MCF 10A (cell line): ENCODE results near the gene GPR156. TPM values are rescaled to one million over a fixed set of nuclear protein-coding genes. Genes with fewer than 3 reads are reported as not detected.

Experiments
- BruUV-seq: library from RNA; stranded (reverse); fragments of 400-500 nt; replicated peaks from 2 replicates; lab custom pipeline; 2021; lab: Mats Ljungman, UMichigan
- CTCF ChIA-PET: fragments of 300-600 bp; sonication (Branson Sonifier 250); formaldehyde crosslinking; extraction: SDS; loops from one replicate; lab custom pipeline; 2021; ENCODE audit warnings: antibody characterized with exemption, inconsistent platforms; lab: Yijun Ruan, JAX
- POLR2A ChIA-PET: fragments of 300-600, 350-650 bp; sonication (Branson Sonifier 250); formaldehyde crosslinking; extraction: SDS; loops from one replicate; lab custom pipeline; 2020; ENCODE audit warnings: antibody characterized with exemption, inconsistent platforms; lab: Yijun Ruan, JAX
- DNase-seq: peaks from one replicate; pipeline ENCODE4 v3.0.0-alpha.2; 2018; ENCODE audit not compliant: unreplicated experiment
- H3K27ac Mint-ChIP-seq: one replicate; pipeline ENCODE4 v1.8.0; 2022; ENCODE audit warnings: mild to moderate bottlenecking, low read depth, mixed read lengths; ENCODE audit not compliant: unreplicated experiment
- H3K27me3 Mint-ChIP-seq: one replicate; pipeline ENCODE4 v1.8.0; 2022; ENCODE audit warnings: mixed read lengths; ENCODE audit not compliant: insufficient read depth, unreplicated experiment
- H3K36me3 Mint-ChIP-seq: one replicate; pipeline ENCODE4 v1.8.0; 2022; ENCODE audit warnings: mild to moderate bottlenecking, moderate library complexity, mixed read lengths; ENCODE audit not compliant: insufficient read depth, unreplicated experiment
- H3K4me1 Mint-ChIP-seq: one replicate; pipeline ENCODE4 v1.8.0; 2022; ENCODE audit warnings: mixed read lengths; ENCODE audit not compliant: insufficient read depth, unreplicated experiment
- H3K4me3 Mint-ChIP-seq: one replicate; pipeline ENCODE4 v1.8.0; 2022; ENCODE audit warnings: mild to moderate bottlenecking, moderate library complexity, mixed read lengths; ENCODE audit not compliant: unreplicated experiment
- H3K9me3 Mint-ChIP-seq: one replicate; pipeline ENCODE4 v1.8.0; 2022; ENCODE audit warnings: mixed read lengths; ENCODE audit not compliant: unreplicated experiment
- intact Hi-C: fragments of 100-400 bp; cut with micrococcal nuclease; formaldehyde crosslinking; loops from 2 replicates; pipeline ENCODE4 v1.14.1; 2022
- total RNA-seq: library from RNA; stranded (reverse); gene quantifications from 2 replicates; pipeline ENCODE4 v1.2.3, GENCODE V29; 2022
- TF ChIP-seq, protein P1 (sequence below): fragments of 200-600 bp; IDR thresholded peaks from one replicate; pipeline ENCODE4 v1.8.0; 2022; ENCODE audit warnings: antibody characterized with exemption, mild to moderate bottlenecking; ENCODE audit not compliant: unreplicated experiment

Gene GPR156
- total RNA-seq, 1 experiment from 2014 or later: 0.72 TPM

DNA sequence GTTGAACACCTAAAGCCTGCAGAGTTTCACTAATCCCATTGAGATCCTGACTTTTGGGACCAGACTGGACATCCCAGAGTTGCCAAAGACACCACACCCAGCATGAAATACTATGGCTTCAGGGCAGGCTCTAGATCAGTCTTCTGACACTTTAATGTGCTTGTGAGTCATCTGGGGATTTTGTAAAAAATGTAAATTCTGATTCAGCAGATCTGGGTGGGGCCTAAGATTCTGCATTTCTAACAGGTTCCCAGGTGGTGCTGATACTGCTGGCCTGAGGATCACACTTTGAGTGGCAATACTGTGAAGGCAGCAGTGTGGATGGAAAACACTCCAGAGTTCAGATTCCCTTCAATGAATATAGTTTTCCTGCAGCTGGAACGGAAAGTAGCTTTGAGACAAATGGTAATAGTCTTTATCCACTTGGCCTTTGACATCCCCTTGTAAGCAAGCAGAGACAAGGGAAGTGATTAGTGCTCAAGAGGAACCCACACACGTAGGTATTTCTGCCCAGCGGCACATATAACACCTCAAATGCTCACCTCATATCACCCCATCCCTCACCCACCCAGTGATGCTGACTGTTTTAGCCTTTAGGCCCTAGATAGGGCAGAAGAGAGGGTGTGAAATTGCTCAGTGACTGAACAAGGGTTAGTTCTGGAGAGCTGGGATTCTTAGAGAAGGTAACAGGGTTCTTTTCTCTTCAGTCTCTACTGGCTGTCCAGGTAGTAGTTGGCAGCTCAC lies 139.3 kb downstream of the GPR156 start:
- TSS peak; percentile 88 for BruUV-seq
- CTCF ChIA-PET: interaction anchor here (0.6 to 2.1 kb wide), 7 partner anchors 10 to 47 kb away, joined by 3 to 11 read pairs (median 4); no protein-coding TSS in a partner anchor
- TF ChIP-seq, protein P1, sequence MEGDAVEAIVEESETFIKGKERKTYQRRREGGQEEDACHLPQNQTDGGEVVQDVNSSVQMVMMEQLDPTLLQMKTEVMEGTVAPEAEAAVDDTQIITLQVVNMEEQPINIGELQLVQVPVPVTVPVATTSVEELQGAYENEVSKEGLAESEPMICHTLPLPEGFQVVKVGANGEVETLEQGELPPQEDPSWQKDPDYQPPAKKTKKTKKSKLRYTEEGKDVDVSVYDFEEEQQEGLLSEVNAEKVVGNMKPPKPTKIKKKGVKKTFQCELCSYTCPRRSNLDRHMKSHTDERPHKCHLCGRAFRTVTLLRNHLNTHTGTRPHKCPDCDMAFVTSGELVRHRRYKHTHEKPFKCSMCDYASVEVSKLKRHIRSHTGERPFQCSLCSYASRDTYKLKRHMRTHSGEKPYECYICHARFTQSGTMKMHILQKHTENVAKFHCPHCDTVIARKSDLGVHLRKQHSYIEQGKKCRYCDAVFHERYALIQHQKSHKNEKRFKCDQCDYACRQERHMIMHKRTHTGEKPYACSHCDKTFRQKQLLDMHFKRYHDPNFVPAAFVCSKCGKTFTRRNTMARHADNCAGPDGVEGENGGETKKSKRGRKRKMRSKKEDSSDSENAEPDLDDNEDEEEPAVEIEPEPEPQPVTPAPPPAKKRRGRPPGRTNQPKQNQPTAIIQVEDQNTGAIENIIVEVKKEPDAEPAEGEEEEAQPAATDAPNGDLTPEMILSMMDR: no peak
- H3K9me3 Mint-ChIP-seq: no peaks in the 10 kb centered on the region
- peaks cover 10% of the 10 kb centered on the region for H3K36me3 Mint-ChIP-seq
- POLR2A ChIA-PET: interaction anchor here (0.7 to 8.3 kb wide), 17 partner anchors 12 to 78 kb away, joined by 3 to 88 read pairs (median 9); partner anchors contain the start of gene GSK3B
- peaks cover 40% of the 10 kb centered on the region for H3K4me1 Mint-ChIP-seq
- H3K4me3 Mint-ChIP-seq: peak overlapping the region; percentile 35
- intact Hi-C loops: loop anchor here (1.0 to 2.0 kb wide), 2 partner anchors 25 to 52 kb away; no protein-coding TSS in a partner anchor
- no peaks in the 10 kb centered on the region for H3K27me3 Mint-ChIP-seq
- peak overlapping the region; percentile 49 for H3K27ac Mint-ChIP-seq
- peak; percentile 97 for DNase-seq

GRCh38 chr3:120144267-120144666 lies 140.8 kb downstream of the GPR156 start:
- DNase-seq: peak; percentile 44
- CTCF ChIA-PET: interaction anchor here (0.5 to 2.1 kb wide), 10 partner anchors 27 to 210 kb away, joined by 3 to 10 read pairs (median 4); no protein-coding TSS in a partner anchor
- POLR2A ChIA-PET: interaction anchor here (1.0 to 8.3 kb wide), 8 partner anchors 11 to 53 kb away, joined by 3 to 88 read pairs (median 16); partner anchors contain the start of gene GSK3B

DNA sequence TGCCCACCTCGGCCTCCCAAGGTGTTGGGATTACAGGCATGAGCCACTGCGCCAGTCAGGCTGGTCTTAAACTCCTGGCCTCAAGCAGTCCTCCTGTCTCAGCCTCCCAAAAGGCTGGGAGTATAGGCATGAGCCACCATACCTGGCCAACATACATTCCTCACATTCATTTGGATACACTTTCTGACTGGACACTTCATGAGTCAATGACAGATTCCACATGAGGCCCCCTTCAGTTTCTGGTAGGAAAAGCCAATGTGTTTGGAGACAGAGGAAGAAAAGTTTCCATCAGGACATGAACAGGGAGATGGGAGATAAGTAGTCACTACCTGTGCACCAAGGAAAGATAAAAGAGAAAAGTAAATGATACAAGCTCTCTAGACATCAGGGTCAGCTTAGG lies 141.3 kb downstream of the GPR156 start:
- no peak for DNase-seq
- Mint-ChIP-seq H3K4me3 (no peak overlapping the region), H3K27ac (peak overlapping the region; percentile 49), H3K36me3 (peaks cover 10% of the 10 kb centered on the region), H3K27me3 (no peaks in the 10 kb centered on the region), H3K9me3 (no peaks in the 10 kb centered on the region), H3K4me1 (peaks cover 40% of the 10 kb centered on the region)
- ChIA-PET POLR2A (interaction anchor here (1.0 to 8.3 kb wide), 5 partner anchors 16 to 52 kb away, joined by 3 to 88 read pairs (median 18); partner anchors contain the start of gene GSK3B), CTCF (interaction anchor here (0.7 to 2.1 kb wide), 5 partner anchors 32 to 230 kb away, joined by 3 to 10 read pairs (median 4); no protein-coding TSS in a partner anchor)
- intact Hi-C loops: loop anchor here (1.0 to 2.0 kb wide), 2 partner anchors 27 to 251 kb away; no protein-coding TSS in a partner anchor
- no TSS peak for BruUV-seq
- TF ChIP-seq, protein P1: no peak

More at GRCh38 chr3:120144267-120144666, 140.8 kb downstream of the GPR156 start:
- no TSS peak for BruUV-seq
- Mint-ChIP-seq H3K27ac (peak overlapping the region; percentile 49), H3K4me3 (no peak overlapping the region), H3K9me3 (no peaks in the 10 kb centered on the region), H3K4me1 (peaks cover 40% of the 10 kb centered on the region), H3K27me3 (no peaks in the 10 kb centered on the region), H3K36me3 (peaks cover 10% of the 10 kb centered on the region)
- intact Hi-C loops: loop anchor here (1.0 to 2.0 kb wide), 2 partner anchors 27 to 252 kb away; no protein-coding TSS in a partner anchor
- TF ChIP-seq, protein P1: no peak

GRCh38 chr3:120142236-120142635 lies 142.8 kb downstream of the GPR156 start:
- TF ChIP-seq, protein P1: no peak
- DNase-seq: no peak
- peaks cover 10% of the 10 kb centered on the region for H3K36me3 Mint-ChIP-seq
- ChIA-PET CTCF (interaction anchor here (0.6 to 1.7 kb wide), 2 partner anchors 27 to 47 kb away, joined by 3 read pairs; no protein-coding TSS in a partner anchor), POLR2A (interaction anchor here (1.0 kb wide), 1 partner anchor 25 kb away, joined by 4 read pairs; no protein-coding TSS in a partner anchor)
- H3K4me3 Mint-ChIP-seq: no peak overlapping the region
- H3K4me1 Mint-ChIP-seq: peaks cover 42% of the 10 kb centered on the region
- no TSS peak for BruUV-seq
- H3K27me3 Mint-ChIP-seq: no peaks in the 10 kb centered on the region
- H3K27ac Mint-ChIP-seq: no peak overlapping the region
- no peaks in the 10 kb centered on the region for H3K9me3 Mint-ChIP-seq
- intact Hi-C loops: no loop called here
